HG03066 (cell line): Measurements from ENCODE around the gene WSCD1.

Experiments used
- ATAC-seq: cut with Tn5 transposase; IDR thresholded peaks from one replicate; pipeline ENCODE4 v1.9.1; 2021; ENCODE audit warnings: low read depth; ENCODE audit not compliant: unreplicated experiment

Gene WSCD1

GRCh38 chr17:6147042-6147441, 76.9 kb downstream of the WSCD1 start:
- no peak for ATAC-seq

- ATAC-seq: no peak
Observed at GRCh38 chr17:6153375-6153774, 83.2 kb downstream of the WSCD1 start.

GRCh38 chr17:6157716-6158115, 87.5 kb downstream of the WSCD1 start:
- no peak for ATAC-seq

- no peak for ATAC-seq
Observed at GRCh38 chr17:6159541-6160231, 89.5 kb downstream of the WSCD1 start.

- ATAC-seq: no peak
Observed at GRCh38 chr17:6160232-6160555, 90.0 kb downstream of the WSCD1 start.

- ATAC-seq: no peak
Observed at GRCh38 chr17:6160911-6161855, 91.0 kb downstream of the WSCD1 start.

DNA sequence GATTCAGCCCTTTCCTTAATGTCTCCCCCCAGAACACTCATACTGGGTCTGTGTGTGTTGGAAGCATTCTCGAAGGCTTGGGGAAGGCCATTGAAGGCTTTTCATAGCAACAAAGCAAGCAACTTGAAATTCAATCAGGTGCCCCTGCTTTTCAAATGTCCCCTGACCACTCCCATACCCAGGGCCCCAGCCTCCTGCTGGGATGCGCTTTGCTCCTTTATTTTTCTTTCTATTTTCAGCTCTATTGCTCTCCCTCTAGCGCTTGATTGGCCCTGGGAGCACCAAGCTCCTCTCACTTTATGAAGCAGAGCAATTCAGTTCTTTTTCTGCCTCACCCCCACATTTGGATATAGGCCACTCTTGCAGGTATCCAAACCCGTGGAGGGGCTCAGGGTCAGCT, 92.0 kb downstream of the WSCD1 start:
- ATAC-seq: no peak

GRCh38 chr17:6162892-6163291, 92.7 kb downstream of the WSCD1 start:
- ATAC-seq: no peak

DNA sequence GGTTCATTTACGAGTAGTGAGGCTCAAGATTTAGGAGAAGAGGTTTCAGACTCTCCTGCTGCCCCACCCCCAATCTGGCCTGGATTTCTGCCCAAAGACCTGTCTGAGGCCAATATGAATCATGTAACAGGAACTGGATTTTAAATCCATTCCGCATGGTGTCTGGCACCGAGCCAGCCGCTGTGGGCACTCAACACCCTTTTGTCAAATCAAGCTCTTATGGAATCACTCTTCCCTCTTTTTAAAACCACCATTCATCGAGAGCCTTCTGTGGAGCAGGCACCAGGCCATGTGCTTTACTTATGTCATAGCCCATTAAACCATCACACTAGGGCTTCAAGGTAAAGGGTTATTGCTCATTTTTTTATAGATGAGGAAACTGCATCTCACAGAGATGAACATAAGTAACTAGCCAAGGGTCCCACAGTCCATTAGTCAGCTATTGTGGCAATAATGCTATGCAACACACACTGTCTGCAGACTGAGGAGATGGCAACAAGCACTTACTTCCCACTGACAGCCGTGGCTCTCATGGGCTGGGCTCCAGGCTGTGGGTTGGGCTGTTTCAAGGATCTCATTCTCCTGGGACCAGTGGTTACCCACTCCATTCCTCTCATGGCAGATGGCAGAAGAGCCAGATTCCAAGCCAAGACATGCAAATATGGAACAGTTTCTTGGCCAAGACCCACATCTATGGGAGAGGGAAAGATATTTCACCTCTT, 93.6 kb downstream of the WSCD1 start:
- ATAC-seq: no peak

- no peak for ATAC-seq
Observed at GRCh38 chr17:6164996-6165395, 94.8 kb downstream of the WSCD1 start.

GRCh38 chr17:6165806-6166205, 95.6 kb downstream of the WSCD1 start:
- ATAC-seq: no peak

GRCh38 chr17:6166492-6167179, 96.5 kb downstream of the WSCD1 start:
- no peak for ATAC-seq

- no peak for ATAC-seq
Observed at GRCh38 chr17:6168296-6168695, 98.1 kb downstream of the WSCD1 start.

DNA sequence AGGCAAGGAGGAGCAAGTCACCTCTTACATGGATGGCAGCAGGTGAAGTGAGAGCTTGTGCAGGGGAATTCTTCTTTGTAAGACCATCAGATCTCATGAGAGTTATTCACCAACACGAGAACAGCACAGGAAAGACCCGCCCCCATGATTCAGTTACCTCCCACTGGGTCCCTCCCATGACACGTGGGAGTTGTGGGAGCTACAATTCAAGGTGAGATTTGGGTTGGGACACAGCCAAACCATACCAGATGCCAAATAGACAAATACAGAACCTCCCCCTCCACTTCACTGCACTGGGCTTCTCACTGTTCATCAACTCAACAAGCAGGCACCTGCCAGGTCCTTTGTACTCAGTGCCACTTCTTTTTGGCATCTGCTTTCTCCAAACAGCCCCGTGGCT, 100.2 kb downstream of the WSCD1 start:
- ATAC-seq: no peak

GRCh38 chr17:6172642-6173330, 102.6 kb downstream of the WSCD1 start:
- no peak for ATAC-seq

DNA sequence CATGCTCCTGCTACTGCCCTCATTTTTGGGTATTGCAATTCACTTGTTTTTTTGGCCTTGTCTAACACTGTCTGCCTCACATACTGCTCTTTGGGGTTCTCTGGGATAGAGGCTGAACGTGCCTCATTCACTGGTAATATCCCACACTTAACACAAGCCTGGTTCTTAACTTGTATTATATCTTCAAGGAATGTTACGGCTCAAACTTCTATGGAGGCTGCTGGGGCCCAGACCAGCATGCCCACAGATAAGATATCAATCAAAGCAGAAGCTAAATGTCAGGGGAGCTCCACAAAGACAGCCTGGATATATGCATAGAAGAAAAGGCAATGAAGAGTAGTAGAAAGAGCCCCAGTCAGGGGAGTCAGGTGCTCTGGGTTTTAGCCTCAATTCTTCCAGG, 103.5 kb downstream of the WSCD1 start:
- no peak for ATAC-seq
